NT2/D1 (cell line): ENCODE data around the gene FCER2.

Experiments
- YY1 ChIP-seq: IDR thresholded peaks from 2 replicates; pipeline ENCODE4 v1.6.1; 2011; ENCODE audit not compliant: insufficient read length, insufficient read depth
- ZNF274 ChIP-seq: IDR thresholded peaks from 2 replicates; pipeline ENCODE4 v1.6.1; 2011; ENCODE audit warnings: mild to moderate bottlenecking, low read depth, low read length

- no peak for TF ChIP-seq YY1
- TF ChIP-seq ZNF274: no peak
Observed at GRCh38 chr19:7680606-7681339, 21.2 kb downstream of the FCER2 start, which contains the start of gene TRAPPC5.
